Activated CD4-positive, alpha-beta T cell treated with anti-CD3 and anti-CD28 coated beads, Interleukin-2, amount 10 ng/mL, durations not matched to agents 7 days and 5 days (primary cell): ENCODE data around the gene MAP4K3. TPM values are rescaled to one million over a fixed set of nuclear protein-coding genes. Genes with fewer than 3 reads are reported as not detected.

ENCODE experiments used
- CTCF ChIA-PET: fragments of 350-600 bp; sonication (Branson Sonifier 250); formaldehyde crosslinking; loops from one replicate; lab custom pipeline; 2021; ENCODE audit warnings: antibody characterized with exemption; lab: Charles Lee
- POLR2A ChIA-PET: fragments of 350-600 bp; sonication (Branson Sonifier 250); formaldehyde crosslinking; loops from one replicate; lab custom pipeline; 2021; ENCODE audit warnings: antibody characterized with exemption; lab: Charles Lee
- DNase-seq: peaks from one replicate; pipeline ENCODE4 v3.0.0-alpha.2; 2020
- H3K27ac Mint-ChIP-seq: one replicate; pipeline ENCODE4 v1.8.0; 2021; ENCODE audit warnings: mild to moderate bottlenecking, moderate library complexity, mixed read lengths
- H3K27me3 Mint-ChIP-seq: one replicate; pipeline ENCODE4 v1.8.0; 2021; ENCODE audit warnings: mixed read lengths
- H3K36me3 Mint-ChIP-seq: one replicate; pipeline ENCODE4 v1.8.0; 2021; ENCODE audit warnings: low read depth, mixed read lengths
- H3K4me1 Mint-ChIP-seq: one replicate; pipeline ENCODE4 v1.8.0; 2021; ENCODE audit warnings: mixed read lengths
- H3K4me3 Mint-ChIP-seq: one replicate; pipeline ENCODE4 v1.8.0; 2021; ENCODE audit warnings: mild to moderate bottlenecking, moderate library complexity, mixed read lengths
- H3K9me3 Mint-ChIP-seq: one replicate; pipeline ENCODE4 v1.8.0; 2021; ENCODE audit warnings: mixed read lengths
- total RNA-seq, 2 experiments: library from RNA; stranded (reverse); gene quantifications; one replicate each; pipeline ENCODE4 v1.2.3, GENCODE V29; 2021

MAP4K3 gene
- total RNA-seq, 2 experiments from 2014 or later, result 8.1 to 8.7 TPM

DNA sequence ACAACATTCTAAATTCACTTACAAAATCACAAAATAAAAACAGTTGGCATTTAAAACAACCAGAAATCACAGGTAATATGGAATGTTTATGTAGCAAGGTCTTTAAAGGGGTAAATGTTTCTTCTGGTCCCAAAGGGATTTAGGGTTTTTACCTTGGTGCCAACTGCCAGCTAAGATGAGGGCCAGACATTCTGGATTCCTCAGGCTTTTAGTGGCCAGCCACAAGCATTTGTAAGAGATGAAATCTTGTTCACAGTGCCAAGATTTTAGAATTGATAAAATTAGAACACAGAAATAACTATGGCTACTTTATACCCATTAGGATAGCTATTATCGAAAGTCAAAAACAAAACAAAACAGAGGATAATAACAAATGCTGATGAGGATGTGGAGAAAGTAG is 132.9 kb downstream of the MAP4K3 start:
- CTCF ChIA-PET, result no interaction called here
- H3K4me1 Mint-ChIP-seq, result no peaks in the 10 kb centered on the region
- DNase-seq, result no peak
- no peaks in the 10 kb centered on the region for H3K27me3 Mint-ChIP-seq
- no peaks in the 10 kb centered on the region for H3K36me3 Mint-ChIP-seq
- POLR2A ChIA-PET, result no interaction called here
- no peak overlapping the region for H3K4me3 Mint-ChIP-seq
- no peak overlapping the region for H3K27ac Mint-ChIP-seq
- H3K9me3 Mint-ChIP-seq, result no peaks in the 10 kb centered on the region

DNA sequence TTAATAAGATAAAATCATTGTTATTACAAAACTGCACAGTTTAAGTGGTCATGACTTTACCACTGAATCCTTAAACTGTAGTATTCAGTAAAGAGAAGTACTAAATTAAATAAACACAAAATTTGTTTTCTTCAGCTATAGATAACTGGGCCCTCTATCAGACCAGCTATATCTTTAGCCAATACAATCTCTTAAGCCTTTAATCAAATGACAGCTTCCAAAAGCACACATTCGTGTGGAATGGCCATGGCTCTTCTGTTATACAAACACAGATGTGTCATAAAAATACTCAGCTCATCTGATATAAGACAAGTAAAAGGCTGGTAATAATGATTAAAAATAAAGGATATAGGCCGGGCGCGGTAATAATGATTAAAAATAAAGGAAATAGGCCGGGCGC is 135.7 kb downstream of the MAP4K3 start:
- CTCF ChIA-PET, result interaction anchor here (0.5 to 1.1 kb wide), 2 partner anchors 10 to 73 kb away, joined by 3 read pairs; no protein-coding TSS in a partner anchor

DNA sequence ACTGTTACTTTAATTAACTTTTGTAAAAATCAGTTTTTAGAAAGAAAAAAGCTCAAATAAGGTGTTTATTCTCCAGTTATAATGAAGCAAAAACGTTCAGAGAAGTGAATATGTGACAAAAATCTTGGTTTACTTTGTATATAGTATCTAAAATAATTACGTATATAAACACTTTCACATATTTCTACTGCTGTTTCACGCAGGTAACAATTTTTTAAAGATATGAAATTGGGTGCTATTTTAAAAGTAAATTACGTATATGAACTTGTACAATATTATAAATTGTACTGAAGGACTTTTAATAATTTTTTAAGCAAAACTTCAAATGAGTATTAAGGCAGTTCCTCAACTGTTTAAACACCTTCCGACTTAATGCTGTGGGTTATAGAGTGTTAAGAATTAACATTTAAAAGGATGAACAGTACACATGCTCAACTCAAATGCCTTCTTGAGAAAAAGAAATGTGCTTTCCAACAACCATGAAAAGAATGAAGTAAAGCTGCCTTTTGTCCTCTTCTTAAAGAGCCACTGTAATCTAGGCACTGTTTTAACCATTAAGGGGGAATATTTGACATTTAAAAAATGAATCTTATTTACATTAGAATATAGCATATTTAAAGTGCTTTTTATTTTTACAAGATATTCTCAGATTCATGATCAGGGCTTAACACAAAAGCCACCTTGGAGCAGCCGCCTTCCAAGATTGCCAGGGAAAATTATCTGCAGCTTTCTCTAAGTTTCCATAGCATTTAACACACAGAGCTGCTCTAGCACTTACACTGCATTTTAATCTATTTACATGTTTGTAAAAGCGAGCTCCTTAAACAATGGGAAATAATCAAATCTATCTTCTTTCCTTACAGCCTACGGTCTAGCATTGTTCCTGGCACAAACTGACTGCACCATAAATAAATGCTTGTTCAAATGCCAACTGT is 136.8 kb downstream of the MAP4K3 start:
- ChIA-PET CTCF (interaction anchor here (0.6 to 1.1 kb wide), 2 partner anchors 9 to 402 kb away, joined by 3 to 4 read pairs; no protein-coding TSS in a partner anchor), POLR2A (no interaction called here)
- no peaks in the 10 kb centered on the region for H3K4me1 Mint-ChIP-seq
- H3K36me3 Mint-ChIP-seq, result no peaks in the 10 kb centered on the region
- no peak overlapping the region for H3K4me3 Mint-ChIP-seq
- no peak overlapping the region for H3K27ac Mint-ChIP-seq
- no peaks in the 10 kb centered on the region for H3K9me3 Mint-ChIP-seq
- no peak for DNase-seq
- H3K27me3 Mint-ChIP-seq, result no peaks in the 10 kb centered on the region

More for the DNA sequence above, 135.7 kb downstream of the MAP4K3 start:
- H3K4me3 Mint-ChIP-seq, result no peak overlapping the region
- H3K27me3 Mint-ChIP-seq, result no peaks in the 10 kb centered on the region
- no peaks in the 10 kb centered on the region for H3K9me3 Mint-ChIP-seq
- no peak overlapping the region for H3K27ac Mint-ChIP-seq
- no peaks in the 10 kb centered on the region for H3K36me3 Mint-ChIP-seq
- DNase-seq, result no peak
- H3K4me1 Mint-ChIP-seq, result no peaks in the 10 kb centered on the region
- POLR2A ChIA-PET, result no interaction called here

DNA sequence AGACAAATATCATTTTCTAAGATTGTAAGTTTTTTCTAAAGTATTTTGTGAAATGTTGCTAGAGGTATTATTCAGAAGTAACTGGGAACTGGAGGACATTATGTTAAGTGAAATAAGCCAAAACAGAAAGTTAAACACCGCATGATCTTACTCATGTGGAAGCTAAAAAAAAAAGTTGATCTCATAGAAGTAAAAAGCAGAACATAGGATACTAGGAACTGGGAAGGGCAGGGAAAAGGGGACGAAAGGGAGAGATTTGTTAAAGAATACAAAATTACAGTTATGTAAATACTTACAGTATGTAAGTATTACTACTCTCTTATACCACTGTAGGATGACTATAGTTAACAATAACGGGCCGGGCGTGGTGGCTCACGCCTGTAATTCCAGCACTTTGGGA is 146.7 kb downstream of the MAP4K3 start:
- no peak for DNase-seq
- ChIA-PET POLR2A (no interaction called here), CTCF (no interaction called here)
- Mint-ChIP-seq H3K4me1 (no peaks in the 10 kb centered on the region), H3K36me3 (peaks cover 6% of the 10 kb centered on the region), H3K4me3 (no peak overlapping the region), H3K27me3 (no peaks in the 10 kb centered on the region), H3K9me3 (no peaks in the 10 kb centered on the region), H3K27ac (no peak overlapping the region)

DNA sequence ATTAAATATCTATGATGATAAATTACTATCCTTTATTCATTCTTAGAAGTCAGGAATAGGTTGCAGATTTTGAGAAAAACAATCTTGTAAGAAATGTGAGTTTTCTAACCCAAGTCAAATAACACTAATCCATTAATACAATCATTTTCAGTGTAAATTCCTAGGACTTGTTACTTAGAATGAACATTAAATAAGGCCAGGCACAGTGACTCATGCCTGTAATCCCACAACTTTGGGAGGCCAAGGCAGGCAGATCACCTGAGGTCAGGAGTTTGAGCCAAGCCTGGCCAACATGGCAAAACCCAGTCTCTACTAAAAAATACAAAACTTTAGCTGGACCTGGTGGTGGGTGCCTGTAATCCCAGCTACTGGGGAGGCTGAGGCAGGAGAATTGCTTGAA is 147.5 kb downstream of the MAP4K3 start:
- Mint-ChIP-seq H3K27ac (no peak overlapping the region), H3K4me3 (no peak overlapping the region), H3K4me1 (no peaks in the 10 kb centered on the region), H3K27me3 (no peaks in the 10 kb centered on the region), H3K9me3 (no peaks in the 10 kb centered on the region), H3K36me3 (peaks cover 6% of the 10 kb centered on the region)
- POLR2A ChIA-PET, result no interaction called here
- CTCF ChIA-PET, result no interaction called here
- no peak for DNase-seq

DNA sequence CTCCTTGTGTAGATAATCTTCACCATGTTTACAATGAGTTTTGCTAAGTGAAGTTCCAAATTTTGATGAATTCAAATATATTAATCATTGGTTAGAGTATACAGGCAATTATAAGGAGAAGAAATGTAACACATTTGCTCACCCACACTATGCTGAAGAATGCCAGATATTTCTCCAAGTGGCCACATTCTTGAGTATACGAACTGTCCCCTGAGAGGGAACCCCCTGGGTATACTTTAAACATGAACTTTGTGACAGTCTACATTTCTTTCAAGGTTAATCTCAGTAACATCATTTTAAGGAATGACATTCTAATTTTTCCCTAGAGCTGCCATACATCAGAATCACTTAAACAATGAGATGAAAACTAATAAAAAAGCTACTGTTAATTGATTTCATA is 153.5 kb downstream of the MAP4K3 start:
- no peaks in the 10 kb centered on the region for H3K4me1 Mint-ChIP-seq
- no peak overlapping the region for H3K27ac Mint-ChIP-seq
- peaks cover 1% of the 10 kb centered on the region for H3K36me3 Mint-ChIP-seq
- DNase-seq, result no peak
- ChIA-PET CTCF (interaction anchor here (1.1 kb wide), 1 partner anchor 68 kb away, joined by 3 read pairs; no protein-coding TSS in a partner anchor), POLR2A (no interaction called here)
- H3K9me3 Mint-ChIP-seq, result no peaks in the 10 kb centered on the region
- H3K27me3 Mint-ChIP-seq, result no peaks in the 10 kb centered on the region
- H3K4me3 Mint-ChIP-seq, result no peak overlapping the region

DNA sequence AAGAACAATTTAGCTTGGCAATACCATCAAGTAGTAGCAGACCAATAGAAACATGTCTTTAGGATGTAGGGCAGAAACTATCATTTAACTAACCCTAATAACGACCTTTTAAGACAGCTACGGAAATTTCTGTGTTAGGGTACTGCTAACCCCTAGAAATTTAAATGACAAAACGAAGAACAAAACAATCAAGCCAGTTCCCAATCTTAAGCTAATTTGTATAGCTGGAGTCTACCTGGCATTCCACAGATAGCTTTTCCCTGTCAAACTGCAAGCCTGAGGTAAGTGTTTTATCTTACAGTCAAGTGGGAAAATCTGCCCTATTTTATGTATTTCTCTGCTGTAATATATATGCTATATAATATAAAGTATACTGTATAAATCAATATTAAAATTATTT is 155.7 kb downstream of the MAP4K3 start:
- Mint-ChIP-seq H3K27ac (no peak overlapping the region), H3K27me3 (no peaks in the 10 kb centered on the region), H3K36me3 (peaks cover 7% of the 10 kb centered on the region), H3K4me3 (no peak overlapping the region), H3K9me3 (no peaks in the 10 kb centered on the region), H3K4me1 (no peaks in the 10 kb centered on the region)
- no peak for DNase-seq
- CTCF ChIA-PET, result interaction anchor here (1.1 kb wide), 1 partner anchor 107 kb away, joined by 3 read pairs; no protein-coding TSS in a partner anchor
- POLR2A ChIA-PET, result no interaction called here

DNA sequence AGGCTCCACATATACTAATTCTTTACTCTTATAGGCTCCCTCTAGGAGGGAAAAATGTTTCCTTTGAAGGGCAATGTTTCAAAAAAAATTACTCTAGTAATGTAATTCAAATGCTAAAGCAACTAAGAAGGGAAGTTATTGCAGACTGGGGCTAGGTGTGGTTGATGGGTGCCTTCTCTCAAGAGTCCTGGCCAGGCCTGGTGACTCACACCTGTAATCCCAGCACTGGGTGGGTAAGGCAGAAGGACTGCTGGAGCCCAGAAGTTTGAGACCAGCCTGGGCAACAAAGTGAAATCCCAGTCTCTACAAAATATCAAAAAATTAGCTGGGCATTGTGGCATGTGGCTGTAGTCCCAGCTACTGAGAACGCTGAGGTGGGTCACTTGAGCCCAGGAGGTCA is 162.1 kb downstream of the MAP4K3 start:
- no peak overlapping the region for H3K4me3 Mint-ChIP-seq
- ChIA-PET POLR2A (no interaction called here), CTCF (interaction anchor here (0.7 kb wide), 1 partner anchor 16 kb away, joined by 3 read pairs; no protein-coding TSS in a partner anchor)
- H3K27me3 Mint-ChIP-seq, result no peaks in the 10 kb centered on the region
- H3K27ac Mint-ChIP-seq, result no peak overlapping the region
- peaks cover 7% of the 10 kb centered on the region for H3K36me3 Mint-ChIP-seq
- no peak for DNase-seq
- no peaks in the 10 kb centered on the region for H3K4me1 Mint-ChIP-seq
- no peaks in the 10 kb centered on the region for H3K9me3 Mint-ChIP-seq

DNA sequence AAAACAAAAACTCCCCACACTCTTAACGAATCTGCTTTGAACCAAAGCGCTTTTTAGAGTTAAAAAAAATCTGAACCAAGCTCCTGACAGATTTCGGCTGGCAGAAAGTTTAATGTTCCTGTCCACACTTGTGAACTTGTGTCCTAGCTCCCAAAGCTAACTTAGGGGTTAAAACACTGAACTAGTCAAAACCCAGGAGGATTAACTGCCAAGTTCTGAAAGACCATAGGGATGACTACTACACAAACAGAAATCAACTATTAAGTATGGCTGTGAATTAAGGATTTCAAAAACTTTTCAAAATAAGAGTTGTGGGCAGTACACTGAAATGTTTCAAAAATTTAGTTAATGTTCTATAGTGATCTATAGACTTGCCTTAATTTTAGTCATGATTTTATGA is 167.1 kb downstream of the MAP4K3 start:
- H3K9me3 Mint-ChIP-seq, result no peaks in the 10 kb centered on the region
- H3K27me3 Mint-ChIP-seq, result no peaks in the 10 kb centered on the region
- peaks cover 16% of the 10 kb centered on the region for H3K4me1 Mint-ChIP-seq
- CTCF ChIA-PET, result interaction anchor here (0.6 kb wide), 1 partner anchor 17 kb away, joined by 3 read pairs; no protein-coding TSS in a partner anchor
- H3K4me3 Mint-ChIP-seq, result no peak overlapping the region
- H3K36me3 Mint-ChIP-seq, result peaks cover 6% of the 10 kb centered on the region
- no peak for DNase-seq
- POLR2A ChIA-PET, result no interaction called here
- no peak overlapping the region for H3K27ac Mint-ChIP-seq

DNA sequence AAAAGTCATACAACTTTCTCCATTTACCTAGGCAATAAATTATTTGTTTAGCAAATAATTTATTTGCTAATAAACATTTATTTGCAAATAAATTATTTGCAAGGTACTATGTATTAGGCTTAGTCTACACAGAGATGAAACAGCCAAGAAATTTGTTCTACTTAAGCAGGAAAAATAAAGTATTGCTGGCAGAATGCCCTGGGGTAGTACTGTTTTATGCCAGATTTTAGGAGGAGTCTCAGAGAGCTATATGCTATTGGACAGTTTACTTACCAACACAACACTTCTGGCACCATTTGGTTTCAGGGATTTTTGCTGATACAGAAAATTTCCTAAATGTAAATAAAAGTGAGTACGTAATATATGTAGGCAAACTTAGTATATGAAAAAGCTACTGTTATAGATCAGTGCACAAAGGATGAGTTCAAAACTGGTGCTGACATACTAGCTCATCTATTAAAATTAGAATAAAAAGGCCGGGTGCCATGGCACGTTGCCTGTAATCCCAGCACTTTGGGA is 170.1 kb downstream of the MAP4K3 start:
- Mint-ChIP-seq H3K36me3 (peaks cover 10% of the 10 kb centered on the region), H3K4me3 (no peak overlapping the region), H3K4me1 (peaks cover 21% of the 10 kb centered on the region), H3K27ac (no peak overlapping the region), H3K27me3 (no peaks in the 10 kb centered on the region), H3K9me3 (no peaks in the 10 kb centered on the region)
- CTCF ChIA-PET, result interaction anchor here (1.0 kb wide), 1 partner anchor 1151 kb away, joined by 3 read pairs; no protein-coding TSS in a partner anchor
- no peak for DNase-seq
- POLR2A ChIA-PET, result no interaction called here

DNA sequence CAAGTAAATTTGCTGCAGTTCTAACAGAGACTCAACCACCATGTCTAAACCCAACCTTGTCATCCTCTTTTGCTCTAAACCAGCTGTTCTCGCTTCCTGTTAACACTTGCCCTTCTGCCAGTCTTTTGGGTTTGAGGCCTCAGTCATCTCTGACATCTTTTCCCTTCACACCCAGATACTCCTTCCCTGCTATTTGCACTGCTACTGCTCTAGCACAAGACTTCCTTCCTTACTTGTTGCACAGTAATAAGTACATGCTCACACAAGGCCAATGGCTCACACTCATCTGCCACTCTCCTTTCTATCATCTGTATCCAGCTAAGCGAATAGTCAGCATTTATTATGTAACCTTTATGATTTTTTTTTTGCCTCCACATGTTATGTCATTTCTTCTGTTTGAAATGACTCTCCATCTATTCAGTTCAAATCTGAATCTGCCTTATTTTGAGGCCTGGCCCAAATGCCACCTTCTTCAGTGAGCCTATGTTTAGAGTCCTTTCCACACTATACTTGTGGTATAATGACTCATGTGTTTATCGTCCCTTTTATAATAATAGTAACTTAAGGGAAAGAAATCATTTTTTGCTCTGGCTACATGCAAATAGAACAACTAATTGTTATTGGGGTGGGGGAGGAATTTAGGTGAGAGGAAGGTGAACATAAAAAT is 170.8 kb downstream of the MAP4K3 start:
- H3K4me1 Mint-ChIP-seq, result peaks cover 21% of the 10 kb centered on the region
- DNase-seq, result no peak
- no peaks in the 10 kb centered on the region for H3K27me3 Mint-ChIP-seq
- H3K4me3 Mint-ChIP-seq, result no peak overlapping the region
- ChIA-PET POLR2A (no interaction called here), CTCF (interaction anchor here (0.6 to 1.0 kb wide), 3 partner anchors 11 to 1150 kb away, joined by 3 read pairs; no protein-coding TSS in a partner anchor)
- H3K9me3 Mint-ChIP-seq, result no peaks in the 10 kb centered on the region
- H3K27ac Mint-ChIP-seq, result no peak overlapping the region
- H3K36me3 Mint-ChIP-seq, result peaks cover 10% of the 10 kb centered on the region

DNA sequence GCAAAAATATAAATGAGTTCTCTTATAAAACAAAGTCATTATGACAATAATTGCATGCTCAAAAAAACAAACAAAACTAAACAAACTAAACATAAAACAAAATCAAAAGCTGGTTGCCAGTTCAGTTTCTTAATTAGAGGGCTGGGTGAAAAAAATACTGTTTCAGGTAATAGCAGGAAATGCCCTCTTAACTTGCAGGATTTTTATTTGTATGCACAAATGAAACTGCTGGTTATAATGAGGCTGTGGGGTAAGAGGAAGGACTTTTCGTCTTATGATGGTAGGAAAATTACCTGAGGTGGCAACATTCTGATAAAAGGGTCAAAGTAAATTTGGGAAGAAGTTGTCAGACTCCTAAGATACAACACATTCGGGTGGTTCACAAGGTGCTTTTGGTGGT is 171.8 kb downstream of the MAP4K3 start:
- POLR2A ChIA-PET, result no interaction called here
- Mint-ChIP-seq H3K27ac (no peak overlapping the region), H3K36me3 (peaks cover 13% of the 10 kb centered on the region), H3K4me3 (no peak overlapping the region), H3K4me1 (peaks cover 21% of the 10 kb centered on the region), H3K27me3 (no peaks in the 10 kb centered on the region), H3K9me3 (no peaks in the 10 kb centered on the region)
- CTCF ChIA-PET, result no interaction called here
- no peak for DNase-seq

DNA sequence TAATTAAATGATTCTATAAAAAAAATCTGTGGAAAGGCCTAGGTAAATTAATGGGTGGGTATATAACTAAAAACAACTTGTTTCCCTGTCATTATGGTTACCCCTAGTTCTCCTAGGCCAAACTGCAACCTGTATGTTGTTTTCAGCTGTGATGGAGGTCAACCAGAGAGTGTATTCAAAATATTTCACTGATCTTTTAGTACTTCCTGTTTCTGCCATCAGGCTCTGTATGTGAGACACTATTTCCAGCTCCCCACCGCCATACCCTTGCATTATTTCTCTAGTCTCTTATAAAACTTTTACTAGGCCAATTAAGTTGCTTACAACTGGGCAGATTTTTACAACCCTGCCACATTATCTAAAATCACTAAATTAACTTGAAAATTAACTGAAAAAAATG is 172.4 kb downstream of the MAP4K3 start:
- ChIA-PET POLR2A (no interaction called here), CTCF (no interaction called here)
- DNase-seq, result no peak
- Mint-ChIP-seq H3K27ac (no peak overlapping the region), H3K4me1 (peaks cover 21% of the 10 kb centered on the region), H3K36me3 (peaks cover 16% of the 10 kb centered on the region), H3K27me3 (no peaks in the 10 kb centered on the region), H3K4me3 (no peak overlapping the region), H3K9me3 (no peaks in the 10 kb centered on the region)
